ENCODE results near the gene ANP32D.
A peak's percentile ranks its signal among the peaks of the same experiment; 100 is the strongest.
"Not testable (repeated sequence)": the region's sequence is repeated elsewhere in the genome, so short reads cannot be mapped to it uniquely, and the experiment has no call there.

Gene ANP32D

DNA sequence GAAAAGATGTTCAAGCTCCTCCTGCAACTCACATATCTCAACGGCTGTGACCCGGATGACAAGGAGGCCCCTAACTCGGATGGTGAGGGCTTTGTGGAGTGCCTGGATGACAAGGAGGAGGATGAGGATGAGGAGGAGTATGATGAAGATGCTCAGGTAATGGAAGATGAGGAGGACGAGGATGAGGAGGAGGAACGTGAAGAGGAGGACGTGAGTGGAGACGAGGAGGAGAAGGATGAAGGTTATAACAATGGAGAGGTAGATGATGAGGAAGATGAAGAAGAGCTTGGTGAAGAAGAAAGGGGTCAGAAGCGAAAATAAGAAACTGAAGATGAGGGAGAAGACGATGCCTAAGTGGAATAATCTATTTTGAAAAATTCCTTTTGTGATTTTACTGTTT, 702 bp downstream of the ANP32D start:
- DNase-seq (ENCODE audit: low read depth), result no peak
- TF ChIP-seq, protein P1, sequence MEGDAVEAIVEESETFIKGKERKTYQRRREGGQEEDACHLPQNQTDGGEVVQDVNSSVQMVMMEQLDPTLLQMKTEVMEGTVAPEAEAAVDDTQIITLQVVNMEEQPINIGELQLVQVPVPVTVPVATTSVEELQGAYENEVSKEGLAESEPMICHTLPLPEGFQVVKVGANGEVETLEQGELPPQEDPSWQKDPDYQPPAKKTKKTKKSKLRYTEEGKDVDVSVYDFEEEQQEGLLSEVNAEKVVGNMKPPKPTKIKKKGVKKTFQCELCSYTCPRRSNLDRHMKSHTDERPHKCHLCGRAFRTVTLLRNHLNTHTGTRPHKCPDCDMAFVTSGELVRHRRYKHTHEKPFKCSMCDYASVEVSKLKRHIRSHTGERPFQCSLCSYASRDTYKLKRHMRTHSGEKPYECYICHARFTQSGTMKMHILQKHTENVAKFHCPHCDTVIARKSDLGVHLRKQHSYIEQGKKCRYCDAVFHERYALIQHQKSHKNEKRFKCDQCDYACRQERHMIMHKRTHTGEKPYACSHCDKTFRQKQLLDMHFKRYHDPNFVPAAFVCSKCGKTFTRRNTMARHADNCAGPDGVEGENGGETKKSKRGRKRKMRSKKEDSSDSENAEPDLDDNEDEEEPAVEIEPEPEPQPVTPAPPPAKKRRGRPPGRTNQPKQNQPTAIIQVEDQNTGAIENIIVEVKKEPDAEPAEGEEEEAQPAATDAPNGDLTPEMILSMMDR (IDR thresholded peaks at IDR 0.05; ENCODE audit: low read depth, low read length, missing control alignments), result no peak
- no peak overlapping the region for H3K4me3 ChIP-seq (ENCODE audit: low read depth, low read length)

DNA sequence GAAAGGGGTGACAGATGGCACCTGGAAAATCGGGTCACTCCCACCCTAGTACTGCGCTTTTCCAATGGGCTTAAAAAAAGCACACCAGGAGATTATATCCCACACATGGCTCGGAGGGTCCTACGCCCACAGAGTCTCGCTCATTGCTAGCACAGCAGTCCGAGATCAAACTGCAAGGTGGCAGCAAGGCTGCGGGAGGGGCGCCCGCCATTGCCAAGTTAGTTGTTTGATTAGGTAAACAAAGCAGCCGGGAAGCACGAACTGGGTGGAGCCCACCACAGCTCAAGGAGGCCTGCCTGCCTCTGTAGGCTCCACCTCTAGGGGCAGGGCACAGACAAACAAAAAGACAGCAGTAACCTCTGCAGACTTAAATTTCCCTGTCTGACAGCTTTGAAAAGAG, 2.1 kb downstream of the ANP32D start:
- not testable (repeated sequence) for H3K4me3 ChIP-seq (ENCODE audit: low read depth, low read length); DNase-seq (ENCODE audit: low read depth)

DNA sequence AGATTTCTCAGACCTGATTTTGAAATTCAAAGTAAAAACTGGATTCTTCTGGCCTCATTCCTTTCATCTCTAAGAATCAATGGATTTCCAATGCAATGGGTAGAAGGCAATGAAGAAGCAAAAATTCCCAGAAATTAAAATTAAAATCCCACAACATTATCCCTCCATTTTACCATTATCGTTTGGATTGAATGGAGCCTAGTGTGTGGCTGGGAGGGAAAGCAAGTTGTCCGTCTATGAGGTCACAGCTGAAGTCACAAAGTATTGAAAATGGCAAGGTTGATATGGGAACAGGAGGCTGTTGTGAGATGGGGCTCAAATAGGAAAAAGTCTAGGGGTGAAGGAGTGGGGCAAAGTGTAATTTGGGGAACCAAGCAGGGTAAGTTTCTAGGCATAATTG, 9.8 kb downstream of the ANP32D start, which contains the start of gene C12orf54:
C12orf54 (plus strand) TSS at position 301 of the 400 bp plus-strand sequence. CDS start 799 bp downstream, outside the sequence.
- TF ChIP-seq, protein P1 (IDR thresholded peaks at IDR 0.05; ENCODE audit: low read depth, low read length, missing control alignments), result no peak
- no peak for DNase-seq (ENCODE audit: low read depth)
- H3K4me3 ChIP-seq (ENCODE audit: low read depth, low read length), result no peak within 1 kb of the TSS

DNA sequence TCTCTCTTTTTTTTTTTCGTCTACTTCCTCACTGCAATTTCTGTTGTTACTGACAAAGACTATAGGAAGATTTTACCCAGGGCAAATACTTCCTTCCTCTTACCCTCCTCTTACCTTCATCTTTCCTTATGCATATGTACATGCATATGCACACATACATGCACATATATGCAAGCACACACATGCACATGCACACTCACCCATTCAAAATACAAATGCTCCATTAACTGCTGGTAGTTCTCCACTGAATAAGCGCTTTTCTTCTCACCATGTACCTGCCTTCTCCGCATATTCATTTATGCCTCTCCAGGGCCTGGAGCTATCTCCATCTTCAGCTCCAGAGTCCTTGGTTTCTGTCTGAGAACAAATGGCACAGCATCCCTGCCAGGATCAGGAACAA, 10.6 kb downstream of the ANP32D start:
- no peak overlapping the region for H3K4me3 ChIP-seq (ENCODE audit: low read depth, low read length)
- TF ChIP-seq, protein P1 (IDR thresholded peaks at IDR 0.05; ENCODE audit: low read depth, low read length, missing control alignments), result no peak
- no peak for DNase-seq (ENCODE audit: low read depth)

DNA sequence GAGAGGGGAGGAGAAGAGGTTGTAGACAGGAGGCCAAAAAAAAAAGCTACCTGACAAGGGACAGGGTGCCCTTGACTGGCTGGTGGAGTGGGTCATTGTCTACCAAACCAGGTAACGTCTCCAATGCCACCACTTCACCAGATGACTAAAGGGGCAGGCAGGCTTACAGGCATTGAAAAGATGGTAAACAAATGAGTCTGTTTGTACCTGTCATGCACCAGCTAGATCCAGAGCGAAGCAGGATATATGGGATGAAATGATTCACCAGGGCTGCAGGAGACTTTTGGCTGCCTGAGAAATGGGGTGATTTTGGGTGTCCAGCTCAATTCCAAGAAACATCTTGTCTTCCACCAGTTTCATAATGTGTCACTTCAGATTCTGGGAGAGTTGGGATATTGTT, 13.9 kb downstream of the ANP32D start:
- TF ChIP-seq, protein P1 (IDR thresholded peaks at IDR 0.05; ENCODE audit: low read depth, low read length, missing control alignments), result no peak
- no peak overlapping the region for H3K4me3 ChIP-seq (ENCODE audit: low read depth, low read length)
- DNase-seq (ENCODE audit: low read depth), result no peak

DNA sequence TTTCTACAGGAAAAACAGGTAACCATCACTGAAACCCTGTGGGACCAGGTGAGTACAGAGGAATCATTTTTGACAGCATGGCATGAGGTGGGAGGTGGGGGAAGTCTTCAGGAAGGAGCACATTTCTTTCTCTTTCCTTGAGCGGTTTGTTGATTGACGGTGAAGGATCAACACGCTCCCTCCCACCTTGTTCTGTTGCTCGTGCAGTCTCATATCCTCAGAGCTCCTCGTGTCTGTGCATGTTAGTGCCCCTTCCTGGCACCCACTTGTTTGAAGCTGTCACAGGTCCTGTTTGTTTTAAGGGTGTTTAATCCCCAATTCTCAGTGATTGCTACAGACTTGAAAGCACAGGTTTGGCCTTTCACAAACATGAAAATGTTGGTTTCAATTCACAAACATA, 14.3 kb downstream of the ANP32D start:
- DNase-seq (ENCODE audit: low read depth), result no peak
- TF ChIP-seq, protein P1 (IDR thresholded peaks at IDR 0.05; ENCODE audit: low read depth, low read length, missing control alignments), result no peak
- no peak overlapping the region for H3K4me3 ChIP-seq (ENCODE audit: low read depth, low read length)

DNA sequence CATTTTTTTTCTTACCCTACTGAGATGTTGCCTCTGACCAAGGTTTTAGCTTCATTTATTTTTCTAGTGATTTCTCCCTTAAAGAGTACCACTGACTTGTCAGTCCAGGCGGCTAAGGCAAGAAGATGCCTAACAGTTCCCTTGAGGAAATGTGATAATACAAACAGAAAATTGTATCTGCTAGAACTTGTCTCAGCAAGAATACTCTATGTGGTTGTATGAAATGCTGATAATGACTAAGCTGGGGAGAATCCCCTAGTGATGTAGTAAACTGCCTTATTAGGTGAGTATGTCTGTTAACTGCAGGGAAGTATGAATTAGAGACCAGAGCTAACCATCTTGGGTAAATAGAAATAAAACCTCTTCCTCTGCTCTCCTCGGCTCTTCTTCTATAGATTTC, 16.7 kb downstream of the ANP32D start:
- no peak overlapping the region for H3K4me3 ChIP-seq (ENCODE audit: low read depth, low read length)
- DNase-seq (ENCODE audit: low read depth), result peak; percentile 39
- TF ChIP-seq, protein P1 (IDR thresholded peaks at IDR 0.05; ENCODE audit: low read depth, low read length, missing control alignments), result no peak

DNA sequence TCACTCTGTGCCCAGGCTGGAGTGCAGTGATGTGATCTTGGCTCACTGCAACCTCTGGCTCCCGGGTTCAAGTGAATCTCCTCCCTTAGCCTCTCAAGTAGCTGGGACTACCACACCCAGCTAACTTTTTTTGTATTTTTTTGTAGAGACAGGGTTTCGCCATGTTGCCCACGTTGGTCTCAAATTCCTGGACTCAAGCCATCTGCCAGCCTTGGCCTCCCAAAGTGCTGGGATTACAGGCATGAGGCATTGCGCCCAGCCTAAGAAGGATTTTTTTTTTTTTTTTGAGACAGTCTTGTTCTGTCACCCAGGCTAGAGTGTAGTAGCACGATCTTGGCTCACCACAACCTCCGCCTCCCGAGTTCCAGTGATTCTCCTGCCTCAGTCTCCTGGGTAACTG, 17.1 kb downstream of the ANP32D start:
- DNase-seq (ENCODE audit: low read depth); H3K4me3 ChIP-seq (ENCODE audit: low read depth, low read length): not testable (repeated sequence)

DNA sequence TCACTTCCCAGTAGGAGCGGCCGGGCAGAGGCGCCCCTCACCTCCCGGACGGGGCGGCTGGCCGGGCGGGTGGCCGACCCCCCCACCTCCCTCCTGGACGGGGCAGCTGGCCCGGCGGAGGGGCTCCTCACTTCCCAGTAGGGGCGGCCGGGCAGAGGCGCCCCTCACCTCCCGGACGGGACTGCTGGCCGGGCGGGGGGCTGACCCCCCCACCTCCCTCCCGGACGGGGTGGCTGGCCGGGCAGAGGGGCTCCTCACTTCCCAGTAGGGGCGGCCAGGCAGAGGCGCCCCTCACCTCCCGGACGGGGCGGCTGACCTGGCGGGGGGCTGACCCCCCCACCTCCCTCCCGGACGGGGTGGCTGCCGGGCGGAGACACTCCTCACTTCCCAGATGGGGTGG, 27.9 kb downstream of the ANP32D start:
- DNase-seq (ENCODE audit: low read depth); H3K4me3 ChIP-seq (ENCODE audit: low read depth, low read length): not testable (repeated sequence)

DNA sequence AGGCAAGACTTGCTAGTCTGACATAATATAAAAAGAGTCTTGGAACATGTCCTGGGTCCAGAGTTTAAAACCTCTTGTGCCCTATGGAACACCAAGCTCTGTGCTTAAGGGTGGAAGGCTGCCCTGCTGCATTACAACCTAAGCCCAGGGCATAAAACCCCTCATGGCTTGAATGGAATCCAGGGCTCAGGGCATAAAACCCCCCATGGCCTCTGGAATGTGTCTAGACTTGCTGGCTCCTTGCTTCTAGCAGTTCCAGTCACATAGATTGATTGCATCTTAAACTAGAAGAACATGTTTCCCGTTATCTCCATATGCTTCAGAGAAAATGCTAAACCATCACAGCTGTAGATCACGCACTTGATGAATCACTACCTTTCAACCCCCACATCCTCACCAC, 34.5 kb downstream of the ANP32D start:
- not testable (repeated sequence) for DNase-seq (ENCODE audit: low read depth); H3K4me3 ChIP-seq (ENCODE audit: low read depth, low read length)
